ENCODE measurements around the gene BRF1. TPM values are rescaled to one million over a fixed set of nuclear protein-coding genes. Genes with fewer than 3 reads are reported as not detected.

The BRF1 gene
- total and polyA plus RNA-seq, 5 donors, result 17.9 to 21.1 (median 18.2) TPM

- Histone ChIP-seq H3K4me1 (ENCODE audit: control insufficient read depth, insufficient read depth, low read length) (peaks cover 7% of the 10 kb centered on the region), H3K27ac (ENCODE audit: low read length) (no peak overlapping the region), H3K27me3 (ENCODE audit: control insufficient read depth, insufficient read depth) (no peaks in the 10 kb centered on the region), H3K9me3 (ENCODE audit: control insufficient read depth, low read length) (no peaks in the 10 kb centered on the region), H3K4me3 (ENCODE audit: low read length) (peak overlapping the region; percentile 95)
- ATAC-seq (peak; percentile 9 to 14), DNase-seq (peak in 2 of 3 donors; percentile 73 to 74)
- intact Hi-C loops (cut with DNase I), result no loop called here
- WGBS, result under 1% methylated on average over 54 of the region's 54 CpGs
Observed at GRCh38 chr14:105315211-105315721, 14.5 kb upstream of the BRF1 start.

GRCh38 chr14:105314287-105315200, 13.7 kb upstream of the BRF1 start, which contains the start of gene PACS2:
Gene PACS2, plus strand, starts transcription at chr14:105314748. Its CDS starts 171 bp downstream, at chr14:105314919.
- ATAC-seq, result peak; percentile 82

GRCh38 chr14:105313381-105314286, 12.8 kb upstream of the BRF1 start:
- peak; percentile 57 to 85 (median 80) for DNase-seq
- no peaks in the 10 kb centered on the region for H3K27me3 ChIP-seq (ENCODE audit: control insufficient read depth, insufficient read depth)
- no peaks in the 10 kb centered on the region for H3K9me3 ChIP-seq (ENCODE audit: control insufficient read depth, low read length)
- peak; percentile 26 to 43 for ATAC-seq
- H3K4me1 ChIP-seq (ENCODE audit: control insufficient read depth, insufficient read depth, low read length), result peaks cover 7% of the 10 kb centered on the region
- 15% methylated on average over 48 of the region's 48 CpGs for WGBS
- peak overlapping the region; percentile 89 for H3K4me3 ChIP-seq (ENCODE audit: low read length)
- peak overlapping the region; percentile 73 for H3K27ac ChIP-seq (ENCODE audit: low read length)
- intact Hi-C loops (cut with DNase I), result no loop called here

More at GRCh38 chr14:105314287-105315200, 13.7 kb upstream of the BRF1 start, which contains the start of gene PACS2:
- peak; percentile 78 to 93 (median 92) for DNase-seq
- H3K9me3 ChIP-seq (ENCODE audit: control insufficient read depth, low read length), result no peaks in the 10 kb centered on the region
- peak within 1 kb of the TSS; percentile 95 for H3K4me3 ChIP-seq (ENCODE audit: low read length)
- no peaks in the 10 kb centered on the region for H3K27me3 ChIP-seq (ENCODE audit: control insufficient read depth, insufficient read depth)
- peaks cover 7% of the 10 kb centered on the region for H3K4me1 ChIP-seq (ENCODE audit: control insufficient read depth, insufficient read depth, low read length)
- under 1% methylated on average over 159 of the region's 163 CpGs for WGBS
- peak within 1 kb of the TSS; percentile 73 for H3K27ac ChIP-seq (ENCODE audit: low read length)
- intact Hi-C loops (cut with DNase I), result no loop called here

DNA sequence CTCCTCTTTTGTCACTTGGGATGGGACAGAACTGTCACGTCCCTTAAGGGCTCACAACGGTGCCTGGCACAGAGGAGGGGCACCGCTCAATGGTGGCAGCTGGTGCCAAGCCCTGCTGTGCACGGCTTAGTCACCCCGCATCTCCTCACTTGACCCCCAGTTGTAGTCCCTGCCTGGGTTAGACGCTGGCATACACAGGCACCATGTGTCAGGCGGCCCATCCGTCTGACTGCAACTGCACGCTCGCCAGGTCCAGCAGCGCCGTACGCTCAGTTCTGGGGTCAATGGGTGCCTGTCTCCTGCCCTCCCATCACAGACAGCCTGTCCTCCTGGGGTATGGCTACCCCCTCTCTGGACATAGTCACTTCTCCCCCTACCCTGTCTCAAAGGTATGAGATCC, 12.2 kb upstream of the BRF1 start:
- H3K27ac ChIP-seq (ENCODE audit: low read length), result no peak overlapping the region
- peaks cover 7% of the 10 kb centered on the region for H3K4me1 ChIP-seq (ENCODE audit: control insufficient read depth, insufficient read depth, low read length)
- no peaks in the 10 kb centered on the region for H3K27me3 ChIP-seq (ENCODE audit: control insufficient read depth, insufficient read depth)

DNA sequence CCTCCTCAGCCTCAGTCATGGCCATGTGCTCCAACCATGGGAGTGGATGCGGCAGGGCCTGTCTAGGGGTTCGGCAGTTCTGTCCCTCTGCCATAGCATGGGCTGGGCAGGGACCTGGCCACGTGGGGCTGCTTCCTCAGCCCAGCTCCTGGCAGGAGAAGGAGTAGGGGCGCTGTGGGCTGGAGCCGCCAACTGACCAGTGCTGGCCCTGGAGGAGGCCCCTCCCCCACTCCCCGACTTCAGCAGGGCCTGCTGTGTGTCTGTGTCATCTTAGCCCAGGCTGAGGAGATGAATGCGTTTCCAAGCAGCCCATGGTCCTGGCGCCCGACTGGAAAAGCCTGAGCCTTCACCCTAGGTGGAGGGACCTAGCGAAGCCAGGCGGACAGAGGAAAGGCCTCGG, 11.0 kb upstream of the BRF1 start:
- Histone ChIP-seq H3K9me3 (ENCODE audit: control insufficient read depth, low read length) (no peaks in the 10 kb centered on the region), H3K4me1 (ENCODE audit: control insufficient read depth, insufficient read depth, low read length) (peaks cover 2% of the 10 kb centered on the region), H3K27ac (ENCODE audit: low read length) (no peak overlapping the region), H3K27me3 (ENCODE audit: control insufficient read depth, insufficient read depth) (no peaks in the 10 kb centered on the region), H3K4me3 (ENCODE audit: low read length) (no peak overlapping the region)
- ATAC-seq (no peak), DNase-seq (peak in 2 of 3 donors; percentile 46 to 63)
- 82% methylated on average over 12 of the region's 12 CpGs for WGBS
- intact Hi-C loops (cut with DNase I), result no loop called here

More for the DNA sequence above, 12.2 kb upstream of the BRF1 start:
- intact Hi-C loops (cut with DNase I), result no loop called here
- 90% methylated on average over 13 of the region's 13 CpGs for WGBS
- H3K4me3 ChIP-seq (ENCODE audit: low read length), result no peak overlapping the region
- no peaks in the 10 kb centered on the region for H3K9me3 ChIP-seq (ENCODE audit: control insufficient read depth, low read length)
- DNase-seq, result peak in 2 of 3 donors; percentile 59
- no peak for ATAC-seq

GRCh38 chr14:105309371-105309770, 8.6 kb upstream of the BRF1 start:
- Histone ChIP-seq H3K27ac (ENCODE audit: low read length) (no peak overlapping the region), H3K4me3 (ENCODE audit: low read length) (no peak overlapping the region), H3K4me1 (ENCODE audit: control insufficient read depth, insufficient read depth, low read length) (no peaks in the 10 kb centered on the region), H3K9me3 (ENCODE audit: control insufficient read depth, low read length) (no peaks in the 10 kb centered on the region), H3K27me3 (ENCODE audit: control insufficient read depth, insufficient read depth) (no peaks in the 10 kb centered on the region)
- DNase-seq, result peak in 1 of 3 donors; percentile 36
- 93% methylated on average over 8 of the region's 8 CpGs for WGBS
- no peak for ATAC-seq
- intact Hi-C loops (cut with DNase I), result no loop called here

GRCh38 chr14:105307052-105307727, 6.4 kb upstream of the BRF1 start:
- ATAC-seq, result no peak
- 83% methylated on average over 4 of the region's 4 CpGs for WGBS
- H3K4me1 ChIP-seq (ENCODE audit: control insufficient read depth, insufficient read depth, low read length), result no peaks in the 10 kb centered on the region

GRCh38 chr14:105305791-105306190, 5.0 kb upstream of the BRF1 start:
- H3K9me3 ChIP-seq (ENCODE audit: control insufficient read depth, low read length), result no peaks in the 10 kb centered on the region
- 83% methylated on average over 9 of the region's 9 CpGs for WGBS
- intact Hi-C loops (cut with DNase I), result no loop called here
- DNase-seq (peak in 2 of 3 donors; percentile 30 to 37), ATAC-seq (no peak)
- H3K4me1 ChIP-seq (ENCODE audit: control insufficient read depth, insufficient read depth, low read length), result no peaks in the 10 kb centered on the region
- H3K27ac ChIP-seq (ENCODE audit: low read length), result no peak overlapping the region
- no peaks in the 10 kb centered on the region for H3K27me3 ChIP-seq (ENCODE audit: control insufficient read depth, insufficient read depth)
- H3K4me3 ChIP-seq (ENCODE audit: low read length), result no peak overlapping the region

More at GRCh38 chr14:105307052-105307727, 6.4 kb upstream of the BRF1 start:
- Histone ChIP-seq H3K27ac (ENCODE audit: low read length) (no peak overlapping the region), H3K9me3 (ENCODE audit: control insufficient read depth, low read length) (no peaks in the 10 kb centered on the region), H3K27me3 (ENCODE audit: control insufficient read depth, insufficient read depth) (no peaks in the 10 kb centered on the region), H3K4me3 (ENCODE audit: low read length) (no peak overlapping the region)
- peak in 1 of 3 donors; percentile 3 for DNase-seq
- intact Hi-C loops (cut with DNase I), result no loop called here

GRCh38 chr14:105305345-105305744, 4.5 kb upstream of the BRF1 start:
- WGBS, result 80% methylated on average over 9 of the region's 9 CpGs
- intact Hi-C loops (cut with DNase I), result no loop called here
- Histone ChIP-seq H3K4me3 (ENCODE audit: low read length) (no peak overlapping the region), H3K27me3 (ENCODE audit: control insufficient read depth, insufficient read depth) (no peaks in the 10 kb centered on the region), H3K4me1 (ENCODE audit: control insufficient read depth, insufficient read depth, low read length) (no peaks in the 10 kb centered on the region), H3K9me3 (ENCODE audit: control insufficient read depth, low read length) (no peaks in the 10 kb centered on the region), H3K27ac (ENCODE audit: low read length) (no peak overlapping the region)
- ATAC-seq (no peak), DNase-seq (peak in 1 of 3 donors; percentile 25)

DNA sequence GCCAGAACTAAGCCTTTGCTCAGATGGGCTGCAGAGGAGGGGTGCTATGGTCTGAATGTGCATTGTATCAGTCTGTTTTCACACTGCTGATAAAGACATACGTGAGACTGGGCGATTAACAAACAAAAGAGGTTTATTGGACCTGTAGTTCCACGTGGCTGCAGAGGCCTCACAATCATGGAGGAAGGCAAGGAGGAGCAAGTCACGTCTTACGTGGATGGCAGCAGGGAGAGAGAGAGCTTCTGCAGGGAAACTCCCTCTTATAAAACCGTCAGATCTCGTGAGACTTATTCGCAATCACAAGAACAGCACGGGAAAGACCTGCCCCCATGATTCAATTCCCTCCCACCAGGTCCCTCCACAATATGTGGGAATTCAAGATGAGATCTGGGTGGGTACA, 3.8 kb upstream of the BRF1 start:
- ATAC-seq, result no peak
- WGBS, result 77% methylated on average over 9 of the region's 9 CpGs

More for the DNA sequence above, 3.8 kb upstream of the BRF1 start:
- Histone ChIP-seq H3K4me1 (ENCODE audit: control insufficient read depth, insufficient read depth, low read length) (peaks cover 2% of the 10 kb centered on the region), H3K9me3 (ENCODE audit: control insufficient read depth, low read length) (no peaks in the 10 kb centered on the region), H3K27ac (ENCODE audit: low read length) (no peak overlapping the region), H3K4me3 (ENCODE audit: low read length) (no peak overlapping the region), H3K27me3 (ENCODE audit: control insufficient read depth, insufficient read depth) (no peaks in the 10 kb centered on the region)
- DNase-seq, result no peak
- intact Hi-C loops (cut with DNase I), result no loop called here

Data from right cardiac atrium (tissue), 5 donors.